Fibroblast of pulmonary artery (primary cell): Measurements from ENCODE around the gene KLK10.

Source experiments
- DNase-seq: peaks from one replicate; pipeline ENCODE4 v3.0.0-alpha.2; 2010; ENCODE audit warnings: low read depth
- H3K4me3 ChIP-seq: replicated peaks from 2 replicates; pipeline ENCODE4 v1.5.1; 2011; ENCODE audit warnings: low read depth, mild to moderate bottlenecking, control low read depth, low read length, moderate library complexity
- TF ChIP-seq, protein P1 (sequence below): IDR thresholded peaks from 2 replicates; pipeline ENCODE4 v1.5.1; 2011; ENCODE audit warnings: mild to moderate bottlenecking, control low read depth, low read length, inconsistent platforms; ENCODE audit errors: missing control alignments

Gene KLK10

DNA sequence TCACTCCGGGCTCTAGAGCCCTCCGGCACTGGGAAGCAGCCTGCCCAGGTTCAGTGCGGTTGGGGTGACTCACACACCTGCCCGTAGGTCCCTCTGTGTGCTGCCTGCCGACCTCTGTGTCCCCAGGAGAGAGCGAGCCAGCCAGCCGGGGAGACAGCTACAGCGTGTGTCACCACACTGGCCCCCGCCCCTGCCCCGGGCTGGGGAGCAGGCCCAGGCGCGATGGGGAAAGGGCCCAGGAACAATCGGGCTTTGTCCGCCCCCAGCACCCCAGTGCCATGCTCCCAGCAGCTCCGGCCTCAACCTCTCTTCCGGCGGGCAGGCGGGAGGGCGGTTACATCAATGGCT is 50.1 kb downstream of the KLK10 start, which contains the start of gene KLK6:
Gene KLK6 (minus strand): TSS at position 179 of the 348 bp plus-strand sequence. CDS start 1,487 bp downstream, outside the sequence.
- TF ChIP-seq, protein P1, sequence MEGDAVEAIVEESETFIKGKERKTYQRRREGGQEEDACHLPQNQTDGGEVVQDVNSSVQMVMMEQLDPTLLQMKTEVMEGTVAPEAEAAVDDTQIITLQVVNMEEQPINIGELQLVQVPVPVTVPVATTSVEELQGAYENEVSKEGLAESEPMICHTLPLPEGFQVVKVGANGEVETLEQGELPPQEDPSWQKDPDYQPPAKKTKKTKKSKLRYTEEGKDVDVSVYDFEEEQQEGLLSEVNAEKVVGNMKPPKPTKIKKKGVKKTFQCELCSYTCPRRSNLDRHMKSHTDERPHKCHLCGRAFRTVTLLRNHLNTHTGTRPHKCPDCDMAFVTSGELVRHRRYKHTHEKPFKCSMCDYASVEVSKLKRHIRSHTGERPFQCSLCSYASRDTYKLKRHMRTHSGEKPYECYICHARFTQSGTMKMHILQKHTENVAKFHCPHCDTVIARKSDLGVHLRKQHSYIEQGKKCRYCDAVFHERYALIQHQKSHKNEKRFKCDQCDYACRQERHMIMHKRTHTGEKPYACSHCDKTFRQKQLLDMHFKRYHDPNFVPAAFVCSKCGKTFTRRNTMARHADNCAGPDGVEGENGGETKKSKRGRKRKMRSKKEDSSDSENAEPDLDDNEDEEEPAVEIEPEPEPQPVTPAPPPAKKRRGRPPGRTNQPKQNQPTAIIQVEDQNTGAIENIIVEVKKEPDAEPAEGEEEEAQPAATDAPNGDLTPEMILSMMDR, result no peak
- no peak for DNase-seq
- H3K4me3 ChIP-seq, result no peak within 1 kb of the TSS

DNA sequence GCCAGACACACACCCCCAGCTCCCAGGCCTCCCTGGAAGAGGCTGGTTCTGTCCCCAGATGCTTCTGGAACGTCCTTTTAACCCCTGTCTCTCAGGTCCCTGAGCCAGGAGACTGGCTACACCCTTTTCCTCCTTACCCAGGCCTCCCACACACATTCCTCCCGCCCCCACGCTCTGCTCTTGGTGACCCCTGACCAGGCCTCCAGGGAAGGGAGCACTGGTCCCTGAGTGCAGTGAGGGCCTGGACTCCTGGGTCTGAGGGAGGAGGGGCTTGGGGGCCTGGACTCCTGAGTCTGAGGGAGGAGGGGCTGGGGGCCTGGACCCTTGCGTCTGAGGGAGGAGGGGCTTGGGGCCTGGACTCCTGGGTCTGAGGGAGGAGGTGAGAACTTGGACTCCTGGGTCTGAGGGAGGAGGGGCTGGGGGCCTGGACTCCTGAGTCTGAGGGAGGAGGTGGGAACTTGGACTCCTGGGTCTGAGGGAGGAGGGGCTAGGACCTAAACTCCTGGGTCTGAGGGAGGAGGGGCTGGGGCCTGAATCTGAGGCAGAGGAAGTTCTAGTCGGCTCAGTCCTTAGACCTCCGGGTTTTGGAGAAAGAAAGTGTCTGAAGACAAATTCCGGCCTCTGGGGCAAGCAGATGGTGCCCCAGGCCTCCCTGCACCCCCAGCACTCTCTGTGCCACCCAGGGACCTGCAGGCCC is 50.6 kb downstream of the KLK10 start:
- TF ChIP-seq, protein P1, result no peak
- H3K4me3 ChIP-seq, result no peak overlapping the region

DNA sequence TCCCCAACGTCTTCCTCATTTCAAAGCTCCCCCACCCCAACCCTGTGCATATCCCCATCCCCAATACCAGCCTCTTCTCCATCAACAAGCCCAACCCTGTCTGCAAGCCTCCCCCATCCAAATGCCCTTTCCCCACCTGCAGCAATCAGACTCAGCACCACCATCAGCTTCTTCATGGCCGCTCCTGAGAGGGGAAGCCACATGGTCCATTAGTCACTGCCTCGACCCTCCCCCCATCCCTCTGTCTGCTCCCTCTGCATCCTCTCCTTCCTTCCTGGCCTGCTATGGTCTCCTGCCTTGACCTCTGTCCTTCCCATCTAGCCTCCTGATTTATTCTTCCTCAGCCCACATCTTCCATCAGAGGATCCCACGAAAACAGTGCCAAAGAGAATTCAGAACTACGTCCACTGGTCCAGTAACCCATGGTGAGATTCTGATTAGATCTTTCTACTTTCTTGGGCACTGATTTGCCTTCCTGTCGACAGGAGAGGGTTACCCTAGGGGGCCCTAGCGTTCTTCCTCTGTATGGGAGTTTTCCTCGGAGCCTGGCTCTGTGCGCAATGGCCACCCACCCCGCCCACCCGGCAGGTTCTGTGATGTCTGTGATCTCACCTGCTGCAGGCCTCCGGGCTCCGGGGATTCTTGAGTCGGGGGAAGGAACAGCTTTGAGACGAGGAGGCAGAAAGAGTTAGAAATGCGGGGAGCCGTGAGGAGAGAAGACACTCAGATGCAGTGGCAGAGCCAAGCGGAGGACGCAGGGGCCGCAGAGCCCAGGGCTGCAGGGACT is 51.4 kb downstream of the KLK10 start:
- TF ChIP-seq, protein P1, result no peak
- H3K4me3 ChIP-seq, result no peak overlapping the region
- no peak for DNase-seq

More for the DNA sequence above, 50.6 kb downstream of the KLK10 start:
- peak; percentile 10 for DNase-seq

DNA sequence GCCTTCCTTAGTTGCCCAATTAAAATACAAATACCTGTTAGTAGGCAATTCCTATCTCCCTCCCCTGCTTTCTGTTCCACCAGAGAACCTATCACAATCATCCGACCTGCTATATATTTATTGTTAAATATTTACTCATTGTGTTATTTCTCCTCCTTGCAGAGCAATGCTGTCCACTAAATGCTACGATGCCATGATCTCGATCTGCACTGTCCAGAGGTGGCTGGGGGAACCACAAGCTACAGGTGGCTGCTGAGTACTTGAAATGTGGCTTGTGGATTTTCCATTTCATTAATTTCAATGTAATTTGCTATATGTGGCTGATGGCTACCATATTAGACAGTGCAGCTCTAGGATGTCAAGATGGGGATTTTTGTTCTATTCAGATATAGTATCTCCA is 55.2 kb downstream of the KLK10 start:
- no peak for DNase-seq
- no peak overlapping the region for H3K4me3 ChIP-seq
- TF ChIP-seq, protein P1, result no peak

DNA sequence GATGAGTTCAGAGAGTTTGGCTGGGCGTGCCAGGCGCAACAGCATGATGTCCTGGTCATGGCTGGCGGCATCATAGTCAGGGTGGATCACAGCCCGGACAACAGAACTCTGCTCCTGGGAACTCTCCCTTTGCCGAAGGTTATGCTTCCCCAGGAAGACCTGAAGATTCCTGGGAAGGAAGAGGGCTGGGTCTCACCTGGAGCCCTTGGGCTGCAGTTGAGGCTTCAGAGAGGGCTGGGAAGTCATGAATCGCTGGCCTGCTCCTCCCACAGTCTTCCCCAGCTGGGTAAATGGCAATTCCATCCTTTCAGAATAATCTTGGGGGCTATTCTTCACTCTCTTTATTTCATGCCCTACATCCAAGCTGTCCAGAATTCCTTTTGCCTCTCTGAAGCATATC is 56.1 kb downstream of the KLK10 start:
- TF ChIP-seq, protein P1, result no peak
- no peak overlapping the region for H3K4me3 ChIP-seq
- DNase-seq, result no peak
